ENCODE measurements around the gene MCCD1.
A peak's percentile ranks its signal among the peaks of the same experiment; 100 is the strongest.

The MCCD1 gene

GRCh38 chr6:31532644-31533454 is 4.1 kb downstream of the MCCD1 start:
- Histone ChIP-seq H3K4me3 (ENCODE audit: low read length in 2 of 2) (no peak overlapping the region), H3K27me3 (ENCODE audit: control insufficient read depth in 1 of 2, insufficient read depth in 2 of 2, low read length in 2 of 2) (no peaks in the 10 kb centered on the region), H3K27ac (ENCODE audit: low read length) (no peak overlapping the region), H3K9ac (ENCODE audit: low read length in 2 of 2) (no peak overlapping the region), H3K36me3 (ENCODE audit: control insufficient read depth in 2 of 2, insufficient read depth in 2 of 2, low read length in 2 of 2) (peaks cover 55 to 71% of the 10 kb centered on the region in 2 donors), H3K4me1 (ENCODE audit: control insufficient read depth, insufficient read depth, low read length) (peaks cover 1% of the 10 kb centered on the region), H3K9me3 (ENCODE audit: control insufficient read depth in 2 of 2, low read length in 2 of 2) (no peaks in the 10 kb centered on the region)

GRCh38 chr6:31533455-31533841 is 4.7 kb downstream of the MCCD1 start:
- Histone ChIP-seq H3K9me3 (ENCODE audit: control insufficient read depth in 2 of 2, low read length in 2 of 2) (no peaks in the 10 kb centered on the region), H3K4me3 (ENCODE audit: low read length in 2 of 2) (no peak overlapping the region), H3K4me1 (ENCODE audit: control insufficient read depth, insufficient read depth, low read length) (peaks cover 5% of the 10 kb centered on the region), H3K9ac (ENCODE audit: low read length in 2 of 2) (no peak overlapping the region), H3K27ac (ENCODE audit: low read length) (no peak overlapping the region), H3K36me3 (ENCODE audit: control insufficient read depth in 2 of 2, insufficient read depth in 2 of 2, low read length in 2 of 2) (peaks cover 60 to 72% of the 10 kb centered on the region in 2 donors), H3K27me3 (ENCODE audit: control insufficient read depth in 1 of 2, insufficient read depth in 2 of 2, low read length in 2 of 2) (no peaks in the 10 kb centered on the region)

GRCh38 chr6:31534011-31534410 is 5.2 kb downstream of the MCCD1 start:
- H3K9ac ChIP-seq (ENCODE audit: low read length in 2 of 2): no peak overlapping the region
- peaks cover 10% of the 10 kb centered on the region for H3K4me1 ChIP-seq (ENCODE audit: control insufficient read depth, insufficient read depth, low read length)
- no peak overlapping the region for H3K27ac ChIP-seq (ENCODE audit: low read length)
- H3K4me3 ChIP-seq (ENCODE audit: low read length in 2 of 2): no peak overlapping the region
- peaks cover 66 to 78% of the 10 kb centered on the region in 2 donors for H3K36me3 ChIP-seq (ENCODE audit: control insufficient read depth in 2 of 2, insufficient read depth in 2 of 2, low read length in 2 of 2)
- no peaks in the 10 kb centered on the region for H3K9me3 ChIP-seq (ENCODE audit: control insufficient read depth in 2 of 2, low read length in 2 of 2)
- H3K27me3 ChIP-seq (ENCODE audit: control insufficient read depth in 1 of 2, insufficient read depth in 2 of 2, low read length in 2 of 2): no peaks in the 10 kb centered on the region

GRCh38 chr6:31534521-31535040 is 5.8 kb downstream of the MCCD1 start:
- Histone ChIP-seq H3K27ac (ENCODE audit: low read length) (no peak overlapping the region), H3K4me3 (ENCODE audit: low read length in 2 of 2) (no peak overlapping the region), H3K4me1 (ENCODE audit: control insufficient read depth, insufficient read depth, low read length) (peaks cover 16% of the 10 kb centered on the region), H3K9ac (ENCODE audit: low read length in 2 of 2) (no peak overlapping the region), H3K27me3 (ENCODE audit: control insufficient read depth in 1 of 2, insufficient read depth in 2 of 2, low read length in 2 of 2) (no peaks in the 10 kb centered on the region), H3K36me3 (ENCODE audit: control insufficient read depth in 2 of 2, insufficient read depth in 2 of 2, low read length in 2 of 2) (peaks cover 70 to 82% of the 10 kb centered on the region in 2 donors), H3K9me3 (ENCODE audit: control insufficient read depth in 2 of 2, low read length in 2 of 2) (no peaks in the 10 kb centered on the region)

- Histone ChIP-seq H3K4me1 (ENCODE audit: control insufficient read depth, insufficient read depth, low read length) (peaks cover 28% of the 10 kb centered on the region), H3K9me3 (ENCODE audit: control insufficient read depth in 2 of 2, low read length in 2 of 2) (no peaks in the 10 kb centered on the region), H3K36me3 (ENCODE audit: control insufficient read depth in 2 of 2, insufficient read depth in 2 of 2, low read length in 2 of 2) (peaks cover 65 to 73% of the 10 kb centered on the region in 2 donors), H3K27ac (ENCODE audit: low read length) (no peak overlapping the region), H3K4me3 (ENCODE audit: low read length in 2 of 2) (no peak overlapping the region), H3K9ac (ENCODE audit: low read length in 2 of 2) (no peak overlapping the region), H3K27me3 (ENCODE audit: control insufficient read depth in 1 of 2, insufficient read depth in 2 of 2, low read length in 2 of 2) (no peaks in the 10 kb centered on the region)
Observed at GRCh38 chr6:31535538-31536324, 7.0 kb downstream of the MCCD1 start.

- no peak overlapping the region for H3K4me3 ChIP-seq (ENCODE audit: low read length in 2 of 2)
- H3K9me3 ChIP-seq (ENCODE audit: control insufficient read depth in 2 of 2, low read length in 2 of 2): no peaks in the 10 kb centered on the region
- H3K36me3 ChIP-seq (ENCODE audit: control insufficient read depth in 2 of 2, insufficient read depth in 2 of 2, low read length in 2 of 2): peaks cover 44 to 47% of the 10 kb centered on the region in 2 donors
- no peak overlapping the region for H3K27ac ChIP-seq (ENCODE audit: low read length)
- H3K4me1 ChIP-seq (ENCODE audit: control insufficient read depth, insufficient read depth, low read length): peaks cover 39% of the 10 kb centered on the region
- no peaks in the 10 kb centered on the region for H3K27me3 ChIP-seq (ENCODE audit: control insufficient read depth in 1 of 2, insufficient read depth in 2 of 2, low read length in 2 of 2)
- peak overlapping the region; percentile 30 to 98 for H3K9ac ChIP-seq (ENCODE audit: low read length in 2 of 2)
Observed at GRCh38 chr6:31538805-31539400, 10.1 kb downstream of the MCCD1 start.

GRCh38 chr6:31540640-31541039 is 11.9 kb downstream of the MCCD1 start:
- Histone ChIP-seq H3K9me3 (ENCODE audit: control insufficient read depth in 2 of 2, low read length in 2 of 2) (no peaks in the 10 kb centered on the region), H3K9ac (ENCODE audit: low read length in 2 of 2) (peak overlapping the region; percentile 97 to 98), H3K4me1 (ENCODE audit: control insufficient read depth, insufficient read depth, low read length) (peaks cover 39% of the 10 kb centered on the region), H3K27ac (ENCODE audit: low read length) (peak overlapping the region; percentile 99), H3K4me3 (ENCODE audit: low read length in 2 of 2) (peak overlapping the region; percentile 95 to 100), H3K36me3 (ENCODE audit: control insufficient read depth in 2 of 2, insufficient read depth in 2 of 2, low read length in 2 of 2) (peaks cover 28 to 30% of the 10 kb centered on the region in 2 donors), H3K27me3 (ENCODE audit: control insufficient read depth in 1 of 2, insufficient read depth in 2 of 2, low read length in 2 of 2) (no peaks in the 10 kb centered on the region)

GRCh38 chr6:31541059-31541657 is 12.4 kb downstream of the MCCD1 start:
- Histone ChIP-seq H3K27me3 (ENCODE audit: control insufficient read depth in 1 of 2, insufficient read depth in 2 of 2, low read length in 2 of 2) (no peaks in the 10 kb centered on the region), H3K9me3 (ENCODE audit: control insufficient read depth in 2 of 2, low read length in 2 of 2) (no peaks in the 10 kb centered on the region), H3K27ac (ENCODE audit: low read length) (peak overlapping the region; percentile 99), H3K4me1 (ENCODE audit: control insufficient read depth, insufficient read depth, low read length) (peaks cover 43% of the 10 kb centered on the region), H3K4me3 (ENCODE audit: low read length in 2 of 2) (peak overlapping the region; percentile 95 to 100), H3K36me3 (ENCODE audit: control insufficient read depth in 2 of 2, insufficient read depth in 2 of 2, low read length in 2 of 2) (peaks cover 23 to 25% of the 10 kb centered on the region in 2 donors), H3K9ac (ENCODE audit: low read length in 2 of 2) (peak overlapping the region; percentile 97 to 98)

- no peaks in the 10 kb centered on the region for H3K27me3 ChIP-seq (ENCODE audit: control insufficient read depth in 1 of 2, insufficient read depth in 2 of 2, low read length in 2 of 2)
- H3K4me1 ChIP-seq (ENCODE audit: control insufficient read depth, insufficient read depth, low read length): peaks cover 50% of the 10 kb centered on the region
- H3K9me3 ChIP-seq (ENCODE audit: control insufficient read depth in 2 of 2, low read length in 2 of 2): no peaks in the 10 kb centered on the region
- H3K9ac ChIP-seq (ENCODE audit: low read length in 2 of 2): peak within 1 kb of the TSS; percentile 97 to 98
- H3K27ac ChIP-seq (ENCODE audit: low read length): peak within 1 kb of the TSS; percentile 99
- peak within 1 kb of the TSS; percentile 95 to 100 for H3K4me3 ChIP-seq (ENCODE audit: low read length in 2 of 2)
- H3K36me3 ChIP-seq (ENCODE audit: control insufficient read depth in 2 of 2, insufficient read depth in 2 of 2, low read length in 2 of 2): peaks cover 17 to 20% of the 10 kb centered on the region in 2 donors
Observed at GRCh38 chr6:31541658-31542521, 13.1 kb downstream of the MCCD1 start, which contains the start of gene DDX39B. Gene DDX39B (minus strand): TSS chr6:31542003. CDS start chr6:31540532, 1,471 bp downstream.

All from stomach smooth muscle (tissue), 2 donors.